MM.1S (cell line): ENCODE data around the gene SDK1.

Source experiments
- EZH2 ChIP-seq: fragments of 300-600 bp; sonication (generic); optimal IDR thresholded peaks from 2 replicates; pipeline ENCODE3; 2017; ENCODE audit warnings: low read depth, mild to moderate bottlenecking, antibody characterized with exemption, low read length, mixed read lengths
- EZH2phosphoT487 ChIP-seq: fragments of 300-600 bp; sonication (generic); IDR thresholded peaks from 2 replicates; pipeline ENCODE4 v1.6.1; 2018; ENCODE audit warnings: antibody characterized with exemption, low read length
- TF ChIP-seq, protein P1 (sequence below): fragments of 300-600 bp; sonication (generic); IDR thresholded peaks from 2 replicates; pipeline ENCODE4 v1.5.1; 2016; ENCODE audit warnings: antibody characterized with exemption, low read length, mixed read lengths

DNA sequence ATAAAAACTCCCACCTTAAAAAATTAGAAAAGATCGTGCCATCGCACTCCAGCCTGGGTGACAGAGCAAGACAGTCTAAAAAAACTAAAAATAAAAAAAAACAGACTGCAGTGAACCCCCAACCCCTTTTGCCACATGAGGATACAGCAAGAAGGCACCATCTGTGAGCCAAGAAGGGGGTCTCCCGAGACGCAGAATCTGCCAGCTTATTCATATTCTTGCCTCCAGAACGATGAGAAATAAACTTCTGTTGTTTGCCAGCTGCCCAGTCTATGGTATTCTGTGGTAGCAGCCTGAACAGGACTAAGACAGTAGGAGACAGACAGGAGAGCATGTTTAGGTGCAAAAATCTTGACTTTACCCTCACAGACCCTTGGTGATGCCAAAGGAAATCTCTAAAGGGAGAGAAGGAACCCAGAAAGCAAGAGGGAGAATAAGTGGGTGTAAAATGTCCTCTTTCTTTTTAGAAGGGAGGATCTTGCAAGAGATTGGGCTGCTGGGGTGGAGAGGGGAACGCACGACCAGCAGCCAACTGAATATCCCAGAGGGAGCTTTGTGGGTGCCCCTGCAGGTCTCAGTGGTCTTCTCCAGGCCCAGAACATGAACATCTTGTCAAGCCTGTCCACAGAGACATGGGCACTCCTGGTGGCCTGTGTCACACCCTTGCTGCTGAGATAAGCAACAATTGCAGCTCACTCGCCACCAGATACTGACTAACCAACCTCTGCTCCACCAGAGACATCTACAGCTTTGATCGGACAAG, 980.4 kb downstream of the SDK1 start:
- TF ChIP-seq, protein P1, sequence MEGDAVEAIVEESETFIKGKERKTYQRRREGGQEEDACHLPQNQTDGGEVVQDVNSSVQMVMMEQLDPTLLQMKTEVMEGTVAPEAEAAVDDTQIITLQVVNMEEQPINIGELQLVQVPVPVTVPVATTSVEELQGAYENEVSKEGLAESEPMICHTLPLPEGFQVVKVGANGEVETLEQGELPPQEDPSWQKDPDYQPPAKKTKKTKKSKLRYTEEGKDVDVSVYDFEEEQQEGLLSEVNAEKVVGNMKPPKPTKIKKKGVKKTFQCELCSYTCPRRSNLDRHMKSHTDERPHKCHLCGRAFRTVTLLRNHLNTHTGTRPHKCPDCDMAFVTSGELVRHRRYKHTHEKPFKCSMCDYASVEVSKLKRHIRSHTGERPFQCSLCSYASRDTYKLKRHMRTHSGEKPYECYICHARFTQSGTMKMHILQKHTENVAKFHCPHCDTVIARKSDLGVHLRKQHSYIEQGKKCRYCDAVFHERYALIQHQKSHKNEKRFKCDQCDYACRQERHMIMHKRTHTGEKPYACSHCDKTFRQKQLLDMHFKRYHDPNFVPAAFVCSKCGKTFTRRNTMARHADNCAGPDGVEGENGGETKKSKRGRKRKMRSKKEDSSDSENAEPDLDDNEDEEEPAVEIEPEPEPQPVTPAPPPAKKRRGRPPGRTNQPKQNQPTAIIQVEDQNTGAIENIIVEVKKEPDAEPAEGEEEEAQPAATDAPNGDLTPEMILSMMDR = no peak
- no peak for TF ChIP-seq EZH2phosphoT487
- no peak for TF ChIP-seq EZH2
